GM23338 (cell line): ENCODE measurements around the gene KCNT1.

Experiments used
- CTCF ChIP-seq, 2 experiments: fragments of 200-600 bp in 1 of 2; sonication (generic) in 1 of 2; conservative IDR thresholded peaks; 2 replicates each; pipeline versions ENCODE4 v1.5.1 to v1.6.1; 2016 to 2017; ENCODE audit warnings: antibody characterized with exemption in 2 of 2, low read depth in 2 of 2, mild to moderate bottlenecking in 2 of 2, moderate library complexity in 1 of 2
- POLR2AphosphoS5 ChIP-seq: IDR thresholded peaks from 2 replicates; pipeline ENCODE4 v1.6.1; 2016; ENCODE audit warnings: antibody characterized with exemption, low read depth

GRCh38 chr9:135752281-135753204 is 50.6 kb downstream of the KCNT1 start:
- no peak for TF ChIP-seq POLR2AphosphoS5
- TF ChIP-seq CTCF (conservative IDR thresholded peaks at IDR 0.05; ENCODE audit: low read depth in 2 of 2) = no peak
